CD8-positive, alpha-beta memory T cell (primary cell): ENCODE data around the gene PHTF2. TPM values are rescaled to one million over a fixed set of nuclear protein-coding genes. Genes with fewer than 3 reads are reported as not detected.

Source experiments
- CTCF ChIA-PET: fragments of 350-600 bp; sonication (Branson Sonifier 250); formaldehyde crosslinking; loops from one replicate; lab custom pipeline; 2021; ENCODE audit warnings: antibody characterized with exemption; lab: Charles Lee
- POLR2A ChIA-PET: fragments of 350-600 bp; sonication (Branson Sonifier 250); formaldehyde crosslinking; loops from one replicate; lab custom pipeline; 2021; ENCODE audit warnings: antibody characterized with exemption; lab: Charles Lee
- DNase-seq, 5 donors: peaks; one replicate each; pipeline versions ENCODE4 v3.0.0 to v3.0.0-alpha.2; 2020 to 2022; ENCODE audit warnings: mixed read lengths in 1 of 5
- H3K27ac ChIP-seq: one replicate; pipeline ENCODE4 v1.7.0; 2013; ENCODE audit warnings: low read depth, mild to moderate bottlenecking, low read length, moderate library complexity
- H3K27me3 ChIP-seq: 2 replicates; pipeline ENCODE4 v1.7.0; 2013; ENCODE audit warnings: low read length, mild to moderate bottlenecking; ENCODE audit not compliant: insufficient read depth, poor library complexity, severe bottlenecking
- H3K36me3 ChIP-seq: 2 replicates; pipeline ENCODE4 v1.7.0; 2013; ENCODE audit warnings: mild to moderate bottlenecking, low read length, moderate library complexity; ENCODE audit not compliant: insufficient read depth
- H3K4me1 ChIP-seq: 2 replicates; pipeline ENCODE4 v1.7.0; 2013; ENCODE audit warnings: mild to moderate bottlenecking, low read length, moderate library complexity; ENCODE audit not compliant: insufficient read depth
- H3K4me3 ChIP-seq: 2 replicates; pipeline ENCODE4 v1.7.0; 2013; ENCODE audit warnings: mild to moderate bottlenecking, low read length
- H3K9me3 ChIP-seq: 2 replicates; pipeline ENCODE4 v1.7.0; 2013; ENCODE audit warnings: mild to moderate bottlenecking, low read length
- H3K27ac Mint-ChIP-seq, 8 donors: one replicate each; pipeline ENCODE4 v1.8.0; 2020 to 2021; ENCODE audit warnings: mixed read lengths in 8 of 8, mild to moderate bottlenecking in 6 of 8, inconsistent platforms in 3 of 8, moderate library complexity in 3 of 8
- H3K27me3 Mint-ChIP-seq, 2 donors: one replicate each; pipeline ENCODE4 v1.8.0; 2020 to 2021; ENCODE audit warnings: mixed read lengths in 2 of 2, mild to moderate bottlenecking in 1 of 2, moderate library complexity in 1 of 2
- H3K36me3 Mint-ChIP-seq, 3 donors: one replicate each; pipeline ENCODE4 v1.8.0; 2020 to 2021; ENCODE audit warnings: mixed read lengths in 3 of 3, inconsistent platforms in 1 of 3, mild to moderate bottlenecking in 1 of 3
- H3K4me1 Mint-ChIP-seq, 3 donors: one replicate each; pipeline ENCODE4 v1.8.0; 2020 to 2021; ENCODE audit warnings: mixed read lengths in 3 of 3, inconsistent platforms in 1 of 3, mild to moderate bottlenecking in 1 of 3
- H3K4me3 Mint-ChIP-seq, 7 donors: one replicate each; pipeline ENCODE4 v1.8.0; 2020 to 2021; ENCODE audit warnings: mixed read lengths in 7 of 7, mild to moderate bottlenecking in 6 of 7, moderate library complexity in 4 of 7, inconsistent platforms in 2 of 7
- H3K9me3 Mint-ChIP-seq, 5 donors: one replicate each; pipeline ENCODE4 v1.8.0; 2020 to 2022; ENCODE audit warnings: mixed read lengths in 5 of 5, mild to moderate bottlenecking in 3 of 5, moderate library complexity in 2 of 5, inconsistent platforms in 1 of 5
- polyA plus RNA-seq: library from polyadenylated mRNA; unstranded; fragments of 300-500 nt; fragmentation: Illumina TruSeq; gene quantifications from one replicate; pipeline ENCODE4 v1.2.3, GENCODE V29; 2021
- total RNA-seq, 2 experiments: library from RNA; stranded (reverse); gene quantifications; one replicate each; pipeline ENCODE4 v1.2.3, GENCODE V29; 2021

PHTF2 gene
- total and polyA plus RNA-seq, 3 experiments from 2014 or later, result 13.7 to 44.5 (median 39.3) TPM

DNA sequence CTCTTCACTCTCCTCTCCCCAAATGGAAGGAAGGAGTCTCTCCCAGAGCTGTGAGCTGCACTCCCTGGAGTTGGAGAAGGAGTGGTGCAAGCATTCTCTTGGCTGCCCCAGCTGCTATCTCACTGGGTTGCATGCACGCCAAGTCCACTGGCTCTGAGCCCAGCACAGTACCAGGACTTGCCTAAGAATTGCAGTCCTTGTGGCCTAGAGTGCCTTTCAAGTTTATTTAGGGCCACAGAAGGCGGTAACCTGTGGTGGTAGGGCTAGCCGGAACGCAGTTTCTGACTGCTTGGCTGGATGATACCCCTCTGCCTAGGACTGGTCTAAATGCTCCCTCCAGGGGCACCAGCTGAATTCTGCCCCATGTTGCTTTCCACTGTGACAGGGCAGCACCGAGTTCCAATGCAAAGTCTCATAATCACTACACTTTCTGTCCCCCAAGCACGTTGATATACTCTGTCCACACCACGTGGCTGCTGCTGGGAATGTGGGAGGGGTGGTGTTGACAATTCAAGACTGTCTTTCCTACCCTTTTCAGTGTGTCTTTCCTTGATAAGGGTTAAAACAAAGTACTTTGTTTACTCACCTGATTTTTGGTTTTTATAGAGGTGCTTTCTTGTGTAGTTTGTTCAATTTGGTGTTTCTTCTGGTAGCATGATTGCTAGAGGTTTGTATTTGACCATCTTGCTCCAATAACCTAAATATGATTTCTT is 57.0 kb downstream of the PHTF2 start:
- H3K27me3 Mint-ChIP-seq, result no peaks in the 10 kb centered on the region
- Histone ChIP-seq H3K4me3 (no peak overlapping the region), H3K9me3 (no peaks in the 10 kb centered on the region), H3K4me1 (peaks cover 15% of the 10 kb centered on the region), H3K36me3 (peaks cover 3% of the 10 kb centered on the region), H3K27me3 (no peaks in the 10 kb centered on the region), H3K27ac (no peak overlapping the region)
- H3K36me3 Mint-ChIP-seq, result peaks cover 6 to 11% (median 9%) of the 10 kb centered on the region in 3 donors
- no peaks in the 10 kb centered on the region for H3K9me3 Mint-ChIP-seq
- H3K4me1 Mint-ChIP-seq, result peaks cover 44 to 66% (median 64%) of the 10 kb centered on the region in 3 donors
- POLR2A ChIA-PET, result no interaction called here
- DNase-seq, result no peak
- CTCF ChIA-PET, result interaction anchor here (0.6 kb wide), 1 partner anchor 31 kb away, joined by 3 read pairs; no protein-coding TSS in a partner anchor
- no peak overlapping the region for H3K4me3 Mint-ChIP-seq
- H3K27ac Mint-ChIP-seq, result no peak overlapping the region

DNA sequence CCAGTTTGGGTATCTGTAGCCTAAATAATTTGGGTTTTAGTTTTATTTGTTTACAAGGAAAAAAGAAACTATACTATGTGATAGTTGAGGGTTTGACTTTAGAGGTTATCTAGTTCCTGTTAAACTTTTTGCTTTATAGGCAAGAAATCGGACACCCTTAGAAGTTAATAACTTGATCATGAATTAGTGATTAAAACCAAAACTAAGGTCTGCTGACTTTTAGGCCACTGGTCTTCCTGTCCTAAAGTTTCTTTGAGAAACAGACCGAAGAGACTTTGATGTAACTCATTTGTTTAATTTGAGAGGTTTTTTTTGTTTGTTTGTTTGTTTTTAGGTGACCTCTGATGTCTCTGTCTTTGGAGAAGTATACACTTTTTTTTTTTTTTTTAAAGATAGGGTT is 59.7 kb downstream of the PHTF2 start:
- Mint-ChIP-seq H3K36me3 (peaks cover 6 to 9% (median 9%) of the 10 kb centered on the region in 3 donors), H3K4me1 (peaks cover 31 to 55% (median 54%) of the 10 kb centered on the region in 3 donors), H3K27me3 (no peaks in the 10 kb centered on the region), H3K9me3 (no peaks in the 10 kb centered on the region), H3K4me3 (peak overlapping the region in 1 of 7 donors; percentile 4), H3K27ac (peak overlapping the region in 6 of 8 donors; percentile 5 to 74 (median 54))
- H3K27me3 ChIP-seq, result no peaks in the 10 kb centered on the region
- no peak for DNase-seq
- ChIA-PET CTCF (no interaction called here), POLR2A (no interaction called here)
- peaks cover 15% of the 10 kb centered on the region for H3K4me1 ChIP-seq
- no peaks in the 10 kb centered on the region for H3K9me3 ChIP-seq
- H3K4me3 ChIP-seq, result no peak overlapping the region
- H3K36me3 ChIP-seq, result peaks cover 3% of the 10 kb centered on the region
- no peak overlapping the region for H3K27ac ChIP-seq

DNA sequence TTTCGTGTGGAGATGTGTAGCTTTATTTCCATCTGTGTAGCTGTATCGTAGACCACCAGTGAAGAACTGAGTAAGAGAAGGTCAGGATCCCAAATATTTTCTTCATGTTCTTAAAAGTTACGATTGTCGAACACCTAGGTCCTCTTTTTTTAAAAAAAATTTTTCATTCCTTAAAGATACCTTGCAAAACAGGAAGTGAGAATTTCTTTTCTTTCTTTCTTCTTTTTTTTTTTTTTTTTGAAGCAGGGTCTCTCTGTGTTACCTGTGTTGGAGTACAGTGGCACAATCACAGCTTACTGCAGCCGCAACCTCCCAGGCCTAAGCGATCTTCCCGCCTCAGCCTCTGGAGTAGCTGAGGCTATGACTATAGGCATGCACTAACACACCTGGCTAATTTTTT is 60.8 kb downstream of the PHTF2 start:
- ChIA-PET POLR2A (no interaction called here), CTCF (interaction anchor here (1.6 kb wide), 1 partner anchor 61 kb away, joined by 5 read pairs; the partner anchor contains the start of genes PHTF2 and TMEM60)
- peaks cover 21% of the 10 kb centered on the region for H3K4me1 ChIP-seq
- DNase-seq, result no peak
- no peaks in the 10 kb centered on the region for H3K9me3 ChIP-seq
- H3K36me3 ChIP-seq, result peaks cover 3% of the 10 kb centered on the region
- H3K9me3 Mint-ChIP-seq, result no peaks in the 10 kb centered on the region
- H3K4me3 ChIP-seq, result no peak overlapping the region
- H3K36me3 Mint-ChIP-seq, result peaks cover under 1 to 5% (median 4%) of the 10 kb centered on the region in 3 donors
- H3K27me3 ChIP-seq, result no peaks in the 10 kb centered on the region
- peak overlapping the region in 1 of 8 donors; percentile 61 for H3K27ac Mint-ChIP-seq
- H3K4me1 Mint-ChIP-seq, result peaks cover 31 to 55% (median 51%) of the 10 kb centered on the region in 3 donors
- no peaks in the 10 kb centered on the region for H3K27me3 Mint-ChIP-seq
- no peak overlapping the region for H3K27ac ChIP-seq
- peak overlapping the region in 1 of 7 donors; percentile 1 for H3K4me3 Mint-ChIP-seq

DNA sequence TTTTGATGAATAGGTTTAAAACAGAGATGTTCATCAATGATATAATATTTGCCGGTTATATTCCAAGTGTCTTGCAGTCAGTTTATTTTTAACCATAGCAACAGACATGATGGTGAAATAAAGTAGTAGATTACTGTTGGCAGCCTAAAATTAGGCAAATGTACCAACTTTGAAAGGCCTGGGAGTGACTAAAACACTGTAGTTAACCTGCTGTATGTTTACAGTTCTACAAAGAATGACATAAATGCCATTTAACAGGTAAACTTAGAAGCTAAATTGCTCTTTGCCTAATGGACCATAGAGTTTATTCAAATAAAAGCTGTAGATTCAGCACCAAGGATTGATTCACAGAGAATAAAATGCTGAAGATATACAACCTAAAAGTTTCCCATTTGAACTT is 64.1 kb downstream of the PHTF2 start:
- H3K4me3 ChIP-seq, result no peak overlapping the region
- H3K27me3 ChIP-seq, result no peaks in the 10 kb centered on the region
- no peak overlapping the region for H3K27ac ChIP-seq
- H3K27ac Mint-ChIP-seq, result peak overlapping the region in 1 of 8 donors; percentile 1
- peaks cover 35 to 59% (median 57%) of the 10 kb centered on the region in 3 donors for H3K4me1 Mint-ChIP-seq
- H3K4me1 ChIP-seq, result peaks cover 21% of the 10 kb centered on the region
- H3K36me3 Mint-ChIP-seq, result peaks cover 0 to 4% (median 0%) of the 10 kb centered on the region in 3 donors
- CTCF ChIA-PET, result no interaction called here
- H3K36me3 ChIP-seq, result no peaks in the 10 kb centered on the region
- H3K27me3 Mint-ChIP-seq, result no peaks in the 10 kb centered on the region
- no peaks in the 10 kb centered on the region for H3K9me3 ChIP-seq
- DNase-seq, result no peak
- no peak overlapping the region for H3K4me3 Mint-ChIP-seq
- POLR2A ChIA-PET, result no interaction called here
- no peaks in the 10 kb centered on the region for H3K9me3 Mint-ChIP-seq

DNA sequence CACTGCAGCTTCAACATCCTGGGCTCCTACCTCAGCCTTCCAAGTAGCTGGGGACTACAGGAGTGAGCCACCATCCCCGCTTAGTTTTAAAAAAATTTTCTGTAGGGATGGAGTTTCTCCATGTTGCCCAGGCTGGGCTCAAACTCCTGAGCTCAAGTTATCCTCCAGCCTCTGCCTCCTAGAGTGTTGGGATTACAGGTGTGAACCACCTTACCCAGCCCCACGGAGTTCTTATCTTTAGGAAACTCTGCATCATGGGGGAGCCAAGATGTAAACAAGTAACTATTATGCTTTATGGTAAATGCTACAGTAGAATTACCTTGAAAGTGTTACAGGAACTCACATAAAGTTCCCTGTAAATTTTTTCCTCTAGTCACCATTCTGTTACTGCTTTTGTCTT is 65.3 kb downstream of the PHTF2 start:
- CTCF ChIA-PET, result no interaction called here
- H3K27ac Mint-ChIP-seq, result peak overlapping the region in 2 of 8 donors; percentile 47 to 69
- H3K27me3 Mint-ChIP-seq, result no peaks in the 10 kb centered on the region
- no peaks in the 10 kb centered on the region for H3K36me3 ChIP-seq
- peaks cover 0 to 4% (median 0%) of the 10 kb centered on the region in 3 donors for H3K36me3 Mint-ChIP-seq
- no peaks in the 10 kb centered on the region for H3K9me3 ChIP-seq
- no peak overlapping the region for H3K4me3 ChIP-seq
- no peak overlapping the region for H3K27ac ChIP-seq
- no peak for DNase-seq
- H3K4me1 ChIP-seq, result peaks cover 14% of the 10 kb centered on the region
- no peak overlapping the region for H3K4me3 Mint-ChIP-seq
- H3K9me3 Mint-ChIP-seq, result no peaks in the 10 kb centered on the region
- H3K4me1 Mint-ChIP-seq, result peaks cover 27 to 49% (median 48%) of the 10 kb centered on the region in 3 donors
- no peaks in the 10 kb centered on the region for H3K27me3 ChIP-seq
- POLR2A ChIA-PET, result interaction anchor here (0.7 kb wide), 1 partner anchor 309 kb away, joined by 5 read pairs; no protein-coding TSS in a partner anchor

DNA sequence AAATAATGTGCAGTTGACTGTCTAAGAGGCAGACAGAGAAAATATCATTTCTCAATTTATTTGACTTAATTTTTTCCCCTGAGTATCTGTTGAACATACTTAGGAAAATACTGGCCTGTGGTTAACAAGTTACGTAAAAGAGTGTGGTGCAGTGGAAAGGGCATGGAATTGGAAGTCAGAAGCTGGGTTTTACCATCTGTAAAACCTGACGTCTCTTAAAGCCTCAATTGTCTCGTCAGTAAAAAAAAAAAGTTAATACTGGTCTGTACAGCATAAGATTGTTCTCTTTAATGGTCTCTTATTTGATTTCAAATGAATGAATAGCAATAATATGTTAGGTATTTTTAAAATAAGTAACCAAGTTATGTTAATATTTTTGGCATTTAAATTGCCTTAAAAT is 67.8 kb downstream of the PHTF2 start:
- no peak for DNase-seq
- H3K27me3 Mint-ChIP-seq, result no peaks in the 10 kb centered on the region
- peaks cover 8 to 13% (median 13%) of the 10 kb centered on the region in 3 donors for H3K36me3 Mint-ChIP-seq
- POLR2A ChIA-PET, result interaction anchor here (0.6 kb wide), 1 partner anchor 353 kb away, joined by 3 read pairs; no protein-coding TSS in a partner anchor
- Histone ChIP-seq H3K27ac (no peak overlapping the region), H3K4me3 (no peak overlapping the region), H3K9me3 (no peaks in the 10 kb centered on the region), H3K4me1 (peaks cover 7% of the 10 kb centered on the region), H3K36me3 (no peaks in the 10 kb centered on the region), H3K27me3 (no peaks in the 10 kb centered on the region)
- no peak overlapping the region for H3K27ac Mint-ChIP-seq
- peaks cover 33 to 57% (median 49%) of the 10 kb centered on the region in 3 donors for H3K4me1 Mint-ChIP-seq
- CTCF ChIA-PET, result no interaction called here
- H3K9me3 Mint-ChIP-seq, result no peaks in the 10 kb centered on the region
- no peak overlapping the region for H3K4me3 Mint-ChIP-seq

DNA sequence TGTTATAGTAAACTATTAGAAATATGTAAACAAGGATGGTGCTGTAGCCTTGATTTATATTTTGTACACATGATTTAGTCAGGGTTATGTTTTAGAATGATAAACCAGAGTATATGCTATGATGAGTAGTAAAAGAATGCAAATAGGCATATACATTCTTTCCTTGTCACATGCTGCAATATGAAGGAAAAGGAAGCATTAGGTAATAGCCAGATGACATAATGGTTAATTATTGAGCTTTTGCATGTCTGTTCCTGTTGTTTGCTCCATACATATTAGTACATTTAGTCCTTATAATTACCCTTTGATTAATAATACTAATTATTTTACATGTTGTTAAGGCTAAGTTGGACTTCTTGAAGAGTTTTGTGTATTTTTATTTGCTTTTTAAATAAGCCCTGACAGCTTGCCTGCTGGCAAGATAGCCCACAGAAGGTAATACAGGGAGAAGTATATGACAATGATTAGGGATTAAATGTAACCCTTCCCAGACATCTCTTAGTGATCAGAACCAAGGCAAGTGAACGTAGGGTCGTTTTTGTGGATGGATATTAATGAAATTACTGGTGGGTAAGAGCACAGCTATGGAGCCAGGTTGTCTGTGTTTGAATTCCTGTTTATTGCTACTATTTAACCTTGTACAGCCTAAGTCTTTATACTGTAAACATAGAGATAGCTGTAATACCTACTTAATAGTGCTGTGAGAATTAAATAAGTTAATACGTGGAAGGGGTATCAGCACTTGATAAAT is 68.4 kb downstream of the PHTF2 start:
- peaks cover 7% of the 10 kb centered on the region for H3K4me1 ChIP-seq
- no peak for DNase-seq
- Mint-ChIP-seq H3K9me3 (no peaks in the 10 kb centered on the region), H3K4me3 (no peak overlapping the region), H3K27ac (no peak overlapping the region), H3K4me1 (peaks cover 33 to 56% (median 52%) of the 10 kb centered on the region in 3 donors), H3K36me3 (peaks cover 8 to 13% (median 13%) of the 10 kb centered on the region in 3 donors), H3K27me3 (no peaks in the 10 kb centered on the region)
- POLR2A ChIA-PET, result no interaction called here
- H3K27me3 ChIP-seq, result no peaks in the 10 kb centered on the region
- no peaks in the 10 kb centered on the region for H3K36me3 ChIP-seq
- H3K9me3 ChIP-seq, result no peaks in the 10 kb centered on the region
- H3K27ac ChIP-seq, result no peak overlapping the region
- no peak overlapping the region for H3K4me3 ChIP-seq
- CTCF ChIA-PET, result interaction anchor here (0.7 kb wide), 1 partner anchor 13 kb away, joined by 3 read pairs; no protein-coding TSS in a partner anchor

DNA sequence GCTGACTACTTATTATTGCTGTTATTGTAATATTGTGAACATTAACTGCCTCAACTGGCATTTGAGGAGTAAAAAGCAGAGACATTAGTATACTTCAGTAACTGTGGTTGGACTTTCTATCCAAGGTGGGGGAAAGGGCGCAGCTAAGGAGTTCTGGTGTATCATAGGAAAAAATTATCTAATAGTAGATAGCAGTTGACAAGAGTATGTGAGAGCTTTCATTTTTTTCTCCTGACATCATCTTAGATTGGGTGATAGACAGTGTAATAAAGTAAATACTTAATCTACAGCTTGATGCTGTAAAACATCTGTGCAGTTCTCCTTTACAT is 68.9 kb downstream of the PHTF2 start:
- Histone ChIP-seq H3K4me1 (peaks cover 7% of the 10 kb centered on the region), H3K4me3 (no peak overlapping the region), H3K9me3 (no peaks in the 10 kb centered on the region), H3K27me3 (no peaks in the 10 kb centered on the region), H3K36me3 (no peaks in the 10 kb centered on the region), H3K27ac (no peak overlapping the region)
- ChIA-PET CTCF (interaction anchor here (0.7 kb wide), 1 partner anchor 14 kb away, joined by 3 read pairs; no protein-coding TSS in a partner anchor), POLR2A (no interaction called here)
- Mint-ChIP-seq H3K4me3 (no peak overlapping the region), H3K36me3 (peaks cover 9 to 15% (median 13%) of the 10 kb centered on the region in 3 donors), H3K27me3 (no peaks in the 10 kb centered on the region), H3K4me1 (peaks cover 35 to 58% (median 56%) of the 10 kb centered on the region in 3 donors), H3K9me3 (no peaks in the 10 kb centered on the region), H3K27ac (peak overlapping the region in 1 of 8 donors; percentile 7)
- DNase-seq, result no peak
